HCEC 1CT (cell line): Measurements from ENCODE around the gene PRKAR1A.
"Not testable (repeated sequence)": the region's sequence is repeated elsewhere in the genome, so short reads cannot be mapped to it uniquely, and the experiment has no call there.

Experiments
- DNase-seq: peaks from one replicate; pipeline ENCODE4 v3.0.0-alpha.2; 2017

Gene PRKAR1A

DNA sequence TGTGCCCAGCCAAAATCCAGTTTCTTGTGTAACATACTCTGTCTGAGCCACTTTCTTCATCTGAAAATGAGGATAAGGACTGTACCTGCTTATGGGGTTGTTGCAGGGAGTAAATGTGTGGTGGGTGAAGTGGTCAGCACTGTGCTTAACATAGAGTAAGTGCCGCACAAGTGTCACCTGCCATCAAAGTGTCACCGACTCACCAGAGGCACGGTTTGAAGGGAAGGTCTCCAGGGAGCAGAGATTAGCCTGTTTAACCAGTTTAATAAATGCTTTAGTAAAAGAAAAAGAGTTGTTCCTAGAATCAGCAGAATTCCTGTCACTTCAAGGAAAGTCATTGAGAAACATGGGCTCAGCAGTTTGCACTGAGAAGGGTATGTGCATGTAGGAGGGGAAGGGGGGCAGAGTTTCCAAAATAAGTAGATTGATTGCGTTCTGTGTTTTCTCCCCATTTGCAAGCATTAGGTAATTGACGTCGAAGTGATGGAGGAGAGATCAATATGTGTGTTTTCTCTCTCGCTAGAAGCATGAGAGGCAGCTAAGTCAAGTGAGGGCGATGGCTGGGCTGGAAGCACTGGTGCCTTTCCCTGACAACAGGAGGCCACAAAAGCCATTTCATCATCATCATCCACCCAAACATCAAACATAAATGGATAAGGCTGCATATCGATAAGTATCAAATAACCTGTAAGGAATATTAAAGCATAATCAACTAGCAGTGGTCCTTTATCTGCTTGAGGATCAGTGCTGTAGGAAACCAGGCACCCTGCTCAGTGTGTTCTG is 69.8 kb downstream of the PRKAR1A start:
- DNase-seq, result no peak

DNA sequence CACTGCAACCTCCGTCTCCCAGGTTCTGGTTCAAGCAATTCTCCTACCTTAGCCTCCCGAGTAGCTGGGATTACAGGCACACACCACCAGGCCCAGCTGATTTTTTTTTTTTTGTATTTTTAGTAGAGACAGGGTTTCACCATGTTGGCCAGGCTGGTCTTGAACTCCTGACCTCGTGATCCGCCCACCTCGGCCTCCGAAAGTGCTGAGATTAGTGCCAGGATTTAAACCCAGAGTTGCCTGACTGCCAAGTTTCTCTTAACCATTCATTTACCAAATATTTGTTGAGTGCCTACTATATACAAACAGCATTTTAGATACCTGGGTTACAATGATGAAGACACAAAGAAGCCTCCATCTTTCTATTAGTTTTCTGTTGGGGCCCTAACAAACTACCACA is 70.6 kb downstream of the PRKAR1A start:
- DNase-seq, result not testable (repeated sequence)

DNA sequence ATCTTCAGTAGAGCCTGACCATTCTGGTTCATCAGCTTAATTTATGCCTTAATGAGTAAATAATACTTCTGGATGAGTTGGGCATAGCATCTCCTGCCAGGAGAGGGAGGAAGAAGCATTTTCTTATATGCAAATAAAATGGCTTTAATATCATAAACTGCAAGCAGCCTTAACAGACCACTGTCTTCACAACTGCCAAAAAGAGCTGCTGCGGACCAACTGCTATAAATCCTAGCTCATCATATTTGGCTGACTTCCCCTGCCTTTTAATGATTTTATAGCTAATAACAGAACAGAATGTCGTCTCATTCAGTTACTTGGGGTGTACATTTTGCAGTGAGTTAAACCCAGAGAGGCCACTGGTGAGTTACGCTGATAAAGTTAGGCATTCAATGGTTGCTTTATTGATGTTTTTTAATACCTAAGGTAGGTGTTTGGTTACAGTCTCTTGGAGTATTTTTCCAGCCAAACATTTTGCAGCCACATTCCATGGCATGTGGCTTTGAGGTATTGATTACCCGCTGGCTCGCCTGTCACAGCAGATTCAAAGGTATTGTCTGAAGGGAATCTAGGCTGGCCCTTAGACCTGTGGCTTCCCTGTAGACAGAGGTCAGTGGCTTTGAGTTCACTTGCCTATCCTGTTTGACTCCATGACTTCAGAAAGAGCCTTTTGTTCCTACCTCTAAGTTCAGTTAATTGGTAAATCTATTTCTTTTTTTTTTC is 72.5 kb downstream of the PRKAR1A start:
- DNase-seq, result no peak

DNA sequence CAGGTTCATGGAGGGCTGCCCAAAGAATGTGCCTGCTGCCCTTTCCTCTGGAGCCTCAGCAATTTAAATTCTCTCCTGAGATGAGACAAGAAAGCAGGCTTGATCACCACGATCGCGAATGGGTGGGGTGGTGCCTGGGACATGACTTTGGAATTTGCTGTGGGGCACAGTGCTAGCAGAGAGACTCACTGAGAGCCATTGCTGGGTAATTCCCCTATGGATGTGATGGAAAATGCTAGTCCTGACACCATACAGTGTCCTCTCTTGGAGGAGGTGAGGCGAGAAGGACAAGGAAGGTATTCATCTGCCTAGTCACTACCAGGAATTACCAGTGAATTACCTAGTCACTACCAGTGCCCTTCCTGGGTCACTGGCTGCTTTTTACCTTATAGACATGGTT is 73.4 kb downstream of the PRKAR1A start:
- no peak for DNase-seq

DNA sequence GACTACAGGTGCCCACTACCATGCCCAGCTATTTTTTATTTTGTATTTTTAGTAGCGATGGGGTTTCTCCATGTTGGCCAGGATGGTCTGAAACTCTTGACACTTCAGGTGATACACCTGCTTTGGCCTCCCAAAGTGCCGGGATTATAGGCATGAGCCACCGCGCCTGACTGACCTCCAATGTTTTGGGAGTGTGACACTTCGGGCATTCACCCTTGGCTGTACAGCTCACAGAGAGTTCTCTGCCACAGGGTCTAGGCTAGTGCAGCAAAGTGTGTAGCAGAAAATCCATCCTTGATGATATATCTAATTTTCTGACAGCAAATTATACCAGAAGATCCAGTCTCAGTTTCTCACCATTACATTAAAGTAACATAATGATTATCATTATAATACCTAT is 74.8 kb downstream of the PRKAR1A start:
- DNase-seq, result no peak

DNA sequence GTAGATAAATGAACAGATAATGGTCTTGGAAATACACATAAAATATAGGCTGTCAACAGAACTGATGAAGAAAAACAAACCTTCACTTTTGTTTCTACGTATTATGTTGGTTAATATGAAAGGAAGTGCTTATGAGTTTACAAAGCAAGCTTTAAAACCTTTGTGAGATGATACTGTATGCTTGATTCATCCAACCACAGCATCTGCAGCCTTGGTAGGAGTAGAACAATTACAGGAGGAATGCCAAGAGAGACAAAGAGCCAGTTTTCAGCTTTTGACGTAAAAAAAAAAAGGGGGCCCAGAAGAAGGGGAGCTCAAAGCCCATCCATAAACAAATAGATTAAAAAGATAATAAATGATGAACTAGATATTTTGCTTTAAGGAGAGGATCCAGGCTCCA is 75.6 kb downstream of the PRKAR1A start:
- no peak for DNase-seq

DNA sequence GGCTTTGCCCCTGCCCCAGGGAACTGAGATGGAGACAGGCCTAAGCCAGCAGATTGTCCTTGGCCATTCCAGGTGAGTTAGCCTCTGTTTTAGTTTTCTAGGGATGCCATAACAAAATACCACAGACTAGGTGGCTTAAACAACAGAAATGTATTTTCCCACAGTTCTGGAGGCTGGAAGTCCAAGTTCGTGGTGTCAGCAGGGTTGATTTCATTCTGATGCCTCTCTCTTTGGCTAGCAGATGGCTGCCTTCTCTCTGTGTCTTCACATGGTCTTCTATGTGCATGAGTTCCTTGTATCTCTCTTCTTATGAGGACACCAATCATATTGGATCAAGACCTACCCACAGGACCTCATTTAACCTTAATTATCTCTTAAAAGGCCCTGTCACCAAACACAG is 76.1 kb downstream of the PRKAR1A start:
- no peak for DNase-seq

DNA sequence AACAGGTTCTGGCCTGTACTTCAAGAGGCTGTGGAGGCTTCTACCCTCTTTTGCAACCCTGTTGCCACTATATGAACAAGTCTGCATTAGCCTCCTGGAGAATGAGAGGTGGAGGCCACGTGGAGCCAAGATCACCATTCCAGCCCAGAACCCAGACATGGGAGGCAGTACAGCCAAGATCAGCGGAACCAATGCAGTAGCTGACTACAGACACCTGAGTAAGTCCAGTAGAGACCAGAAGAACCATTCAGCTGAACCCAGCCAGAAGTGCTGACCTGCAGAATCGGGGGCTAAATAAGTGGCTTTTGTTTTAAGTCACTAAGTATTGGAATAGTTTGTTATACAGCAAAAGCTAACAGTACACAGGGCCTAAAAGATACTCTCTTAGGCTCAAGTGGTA is 76.9 kb downstream of the PRKAR1A start:
- no peak for DNase-seq

DNA sequence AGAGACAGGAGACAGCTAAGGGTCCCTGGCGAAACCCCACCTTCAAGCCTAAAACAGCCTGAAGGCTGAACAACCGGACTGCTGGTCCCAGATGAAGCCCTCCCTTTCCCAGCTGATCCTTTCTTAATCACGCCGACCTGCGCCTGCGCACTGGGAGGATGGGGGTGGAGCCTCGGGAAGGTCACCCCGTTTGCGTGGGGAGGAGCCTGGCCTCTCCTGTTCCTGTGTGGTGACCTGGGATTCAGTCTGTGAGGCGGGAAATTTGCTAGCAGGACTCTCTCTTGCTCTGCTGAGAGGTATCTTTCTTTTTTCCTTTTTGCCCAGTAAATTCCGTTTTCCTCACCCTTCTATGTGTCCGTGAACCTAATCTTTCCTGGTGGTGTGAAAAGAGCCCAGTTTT is 79.4 kb downstream of the PRKAR1A start:
- DNase-seq, result no peak

DNA sequence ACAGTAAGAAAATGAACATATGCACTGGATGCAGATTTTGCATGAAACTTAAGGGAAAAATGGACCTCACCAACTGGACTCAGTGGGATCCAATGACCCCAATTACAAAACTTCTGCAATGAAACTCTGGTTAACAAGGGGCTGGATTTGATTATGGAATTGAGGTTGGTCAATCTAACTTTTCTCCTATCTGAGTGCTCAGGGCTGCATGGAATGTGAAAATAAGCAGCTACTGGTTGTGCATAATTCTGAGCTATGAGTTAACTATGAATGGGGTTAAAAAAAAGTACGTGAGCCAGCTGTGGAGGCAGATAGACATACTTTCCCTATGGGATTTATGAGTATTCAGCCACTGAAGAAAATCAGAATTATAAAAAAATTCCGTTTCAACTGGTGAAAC is 79.8 kb downstream of the PRKAR1A start:
- DNase-seq, result no peak

DNA sequence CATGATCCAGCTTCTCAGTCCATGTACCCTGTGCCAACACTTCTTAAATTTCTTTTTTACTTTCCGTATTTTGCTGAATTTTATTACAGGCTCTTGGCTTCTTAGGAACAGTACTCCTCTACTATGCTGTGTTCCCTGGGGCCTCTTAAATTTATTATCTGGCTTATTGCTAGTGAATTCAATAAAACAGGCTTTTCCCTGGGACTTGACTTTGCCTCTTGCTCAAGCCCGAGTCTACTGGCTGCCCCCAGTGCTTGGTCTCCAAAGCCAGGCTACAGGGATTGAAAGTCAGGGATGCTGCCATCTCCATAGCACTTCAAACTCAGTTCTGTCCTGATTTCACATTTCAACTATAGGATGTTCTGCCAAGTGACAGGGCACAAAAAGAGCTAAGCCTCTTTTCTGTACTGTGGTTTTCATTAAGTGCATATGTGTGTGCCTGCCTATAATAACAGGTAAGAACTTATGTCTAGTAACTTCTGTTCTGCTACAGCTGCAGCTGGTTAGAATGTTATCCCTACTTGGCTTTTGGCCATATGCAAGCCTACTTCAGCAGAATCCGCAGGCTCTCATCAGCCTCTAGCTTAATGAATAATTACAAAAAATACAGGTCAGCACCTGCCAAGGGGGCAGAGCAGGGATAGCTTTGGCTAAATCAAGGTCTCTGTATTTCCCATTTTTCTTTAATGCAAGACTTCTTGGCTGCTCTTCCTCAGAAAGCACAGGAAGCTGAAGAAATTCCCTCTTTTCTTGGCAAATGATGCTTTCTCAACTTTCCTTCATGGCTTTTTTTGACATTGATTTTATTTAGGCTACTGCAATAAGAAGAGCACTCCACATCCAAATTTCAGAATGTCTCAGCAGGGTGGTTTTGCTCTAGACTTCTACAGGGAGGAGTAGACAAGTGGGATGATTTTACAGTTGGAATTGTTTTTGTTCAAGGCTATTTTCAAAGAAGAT is 80.7 kb downstream of the PRKAR1A start:
- DNase-seq, result no peak

DNA sequence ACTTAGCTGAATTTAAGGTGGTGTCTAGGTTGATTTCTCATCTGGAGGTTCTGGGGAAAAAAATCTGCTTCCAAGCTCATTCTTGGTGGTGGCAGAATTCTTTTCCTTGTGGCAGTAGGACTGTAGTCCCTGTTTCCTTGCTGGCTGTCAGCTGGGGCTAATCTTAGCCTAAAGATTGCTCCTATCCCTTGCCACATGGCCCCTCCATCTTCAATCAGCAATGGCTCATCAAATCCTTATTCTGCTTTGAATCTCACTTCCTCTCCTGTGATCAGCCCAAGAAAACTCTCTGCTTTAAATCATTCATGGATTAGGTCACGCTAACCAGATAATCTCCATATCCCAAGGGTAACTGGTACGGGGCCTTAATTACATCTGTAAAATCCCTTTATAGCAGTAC is 82.3 kb downstream of the PRKAR1A start:
- DNase-seq, result no peak

DNA sequence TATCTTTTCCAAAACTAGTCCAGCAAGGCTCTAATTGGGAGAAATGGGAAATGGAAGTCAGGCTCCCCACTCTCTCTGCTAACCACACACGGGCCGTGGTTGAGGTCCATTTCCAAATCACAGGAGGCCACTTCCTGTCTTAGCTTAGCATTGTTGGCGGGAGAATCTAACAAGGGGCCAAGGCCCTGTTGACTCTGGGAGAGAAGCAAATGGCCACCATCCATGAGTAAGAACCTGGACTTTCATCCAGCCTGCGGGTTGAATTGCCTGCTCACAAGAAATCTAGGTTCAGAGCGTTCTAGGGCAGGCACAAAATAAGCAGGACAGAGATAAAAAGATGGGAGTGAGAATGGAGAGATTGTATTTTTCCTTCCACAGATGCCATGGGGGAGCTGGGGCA is 83.3 kb downstream of the PRKAR1A start:
- DNase-seq, result no peak

DNA sequence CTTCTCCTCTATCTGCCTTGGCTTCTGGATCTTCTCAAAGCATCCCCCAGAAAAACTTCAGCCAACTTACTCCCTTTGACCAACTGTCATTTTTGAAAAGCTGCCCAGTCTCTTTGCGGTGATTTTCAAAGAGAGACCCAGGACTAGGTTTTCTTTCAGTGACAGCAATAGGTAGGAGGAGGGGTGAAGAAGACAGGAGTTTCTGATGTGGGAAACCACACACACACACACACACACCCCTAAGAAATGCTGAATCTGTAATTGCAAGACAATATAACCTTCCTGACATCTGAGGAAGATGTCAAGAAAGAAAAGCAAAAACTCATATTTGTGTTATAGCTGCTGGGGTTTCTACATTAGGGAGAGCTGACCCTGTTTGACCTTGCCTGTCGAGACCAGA is 83.8 kb downstream of the PRKAR1A start:
- no peak for DNase-seq

DNA sequence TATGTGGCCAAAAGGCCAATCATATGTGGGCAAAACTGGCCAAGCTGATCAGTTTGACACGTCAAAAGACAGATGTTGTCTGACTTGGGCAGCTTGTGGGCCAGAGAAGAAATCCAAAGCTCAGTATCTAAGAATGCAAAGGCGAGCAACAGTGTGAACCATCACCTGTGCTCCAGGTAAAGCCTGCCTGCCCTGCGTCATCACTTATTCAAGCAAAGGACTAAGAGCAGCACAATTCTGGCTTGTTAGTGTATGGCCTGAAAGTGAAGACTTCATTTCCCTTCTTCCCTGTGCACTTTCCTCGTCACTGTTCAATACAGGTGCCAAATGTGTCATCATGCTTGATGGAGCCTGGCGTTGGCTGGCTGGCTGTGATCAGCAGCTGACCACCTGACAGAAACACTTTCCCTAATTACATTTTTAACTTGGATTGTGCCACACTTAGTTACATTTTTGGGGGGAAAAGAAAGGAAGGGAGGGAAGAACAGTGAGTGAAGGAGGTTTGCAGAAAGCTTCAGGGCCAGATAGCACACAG is 84.2 kb downstream of the PRKAR1A start:
- DNase-seq, result no peak

DNA sequence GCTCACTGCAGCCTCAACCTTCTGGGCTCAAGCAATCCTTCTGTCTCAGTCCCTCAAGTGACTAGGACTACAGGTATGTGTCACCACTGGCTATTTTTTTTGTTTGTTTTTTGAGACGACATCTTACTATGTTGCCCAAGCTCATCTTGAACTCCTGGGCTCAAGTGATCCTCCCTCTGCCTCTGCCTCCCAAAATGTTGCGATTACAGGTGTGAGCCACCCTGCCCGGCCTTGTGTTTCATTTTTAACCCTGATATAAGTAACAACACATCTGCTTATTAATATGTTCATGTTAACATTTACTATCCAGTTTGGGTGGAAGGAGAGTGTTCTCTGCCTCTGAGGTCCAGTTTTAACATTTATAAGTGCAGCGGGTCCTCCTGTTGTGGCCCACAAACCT is 85.8 kb downstream of the PRKAR1A start:
- no peak for DNase-seq

DNA sequence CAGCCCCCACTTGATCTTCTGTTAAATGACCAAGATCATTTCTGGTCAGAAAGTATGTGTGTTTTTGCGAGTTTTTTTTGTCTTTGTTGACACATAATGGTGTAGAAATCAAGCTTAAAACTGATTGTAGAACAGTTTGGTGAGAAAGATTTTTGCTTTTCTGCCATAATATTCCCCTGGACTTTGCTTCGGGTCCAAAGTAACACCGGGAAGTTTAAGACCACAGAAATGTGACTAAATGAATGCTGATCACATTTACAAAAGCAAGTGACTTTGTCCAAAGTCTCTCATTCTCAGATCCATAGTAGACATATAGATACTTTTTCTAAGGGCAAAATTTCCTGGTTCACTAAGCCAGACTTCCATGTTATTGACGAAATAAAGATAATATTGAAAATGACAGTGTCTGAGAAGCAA is 86.3 kb downstream of the PRKAR1A start:
- no peak for DNase-seq

DNA sequence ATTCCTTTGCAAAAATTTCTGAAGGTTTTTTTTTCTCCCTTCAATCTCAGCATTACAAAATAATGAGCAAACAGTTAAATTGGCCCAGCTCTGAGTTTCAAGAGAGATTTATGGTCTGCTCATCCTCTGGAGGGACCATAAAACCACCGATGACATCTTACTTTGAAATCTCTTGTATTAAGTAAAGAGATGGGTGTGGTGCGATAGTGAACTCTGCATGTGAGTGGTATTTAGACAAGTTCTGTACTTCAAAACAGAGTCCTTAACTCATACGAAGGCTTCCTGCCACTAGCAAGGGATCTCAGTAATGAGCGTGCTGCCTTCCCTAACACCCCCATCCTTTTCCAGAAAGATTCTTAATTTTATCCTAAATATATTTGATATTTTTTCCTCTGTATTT is 86.9 kb downstream of the PRKAR1A start:
- no peak for DNase-seq

DNA sequence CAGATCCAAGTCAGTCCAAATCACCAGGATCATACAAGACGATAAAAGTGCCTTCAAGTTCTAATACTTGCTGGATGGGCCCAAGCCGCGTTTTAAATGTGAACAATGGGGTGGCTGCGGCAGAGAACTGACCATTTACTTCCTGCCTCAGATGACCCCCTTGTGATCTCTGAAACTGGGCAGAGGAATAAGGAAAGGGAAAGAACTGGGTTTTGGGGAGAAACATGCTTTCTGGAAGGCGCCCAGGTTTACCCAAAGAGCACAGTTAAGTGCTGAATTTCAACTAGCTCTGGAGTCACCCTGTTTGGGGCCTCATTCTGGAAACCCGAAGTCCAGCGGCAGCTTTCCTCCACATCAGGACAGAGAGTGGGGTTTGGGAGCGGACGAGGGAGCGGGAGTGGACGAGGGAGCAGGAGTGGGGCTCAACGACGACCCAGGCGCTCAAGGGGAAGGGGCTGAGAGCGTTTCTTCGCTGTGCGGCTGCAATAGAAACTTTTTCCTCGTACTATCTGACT is 87.4 kb downstream of the PRKAR1A start:
- no peak for DNase-seq

DNA sequence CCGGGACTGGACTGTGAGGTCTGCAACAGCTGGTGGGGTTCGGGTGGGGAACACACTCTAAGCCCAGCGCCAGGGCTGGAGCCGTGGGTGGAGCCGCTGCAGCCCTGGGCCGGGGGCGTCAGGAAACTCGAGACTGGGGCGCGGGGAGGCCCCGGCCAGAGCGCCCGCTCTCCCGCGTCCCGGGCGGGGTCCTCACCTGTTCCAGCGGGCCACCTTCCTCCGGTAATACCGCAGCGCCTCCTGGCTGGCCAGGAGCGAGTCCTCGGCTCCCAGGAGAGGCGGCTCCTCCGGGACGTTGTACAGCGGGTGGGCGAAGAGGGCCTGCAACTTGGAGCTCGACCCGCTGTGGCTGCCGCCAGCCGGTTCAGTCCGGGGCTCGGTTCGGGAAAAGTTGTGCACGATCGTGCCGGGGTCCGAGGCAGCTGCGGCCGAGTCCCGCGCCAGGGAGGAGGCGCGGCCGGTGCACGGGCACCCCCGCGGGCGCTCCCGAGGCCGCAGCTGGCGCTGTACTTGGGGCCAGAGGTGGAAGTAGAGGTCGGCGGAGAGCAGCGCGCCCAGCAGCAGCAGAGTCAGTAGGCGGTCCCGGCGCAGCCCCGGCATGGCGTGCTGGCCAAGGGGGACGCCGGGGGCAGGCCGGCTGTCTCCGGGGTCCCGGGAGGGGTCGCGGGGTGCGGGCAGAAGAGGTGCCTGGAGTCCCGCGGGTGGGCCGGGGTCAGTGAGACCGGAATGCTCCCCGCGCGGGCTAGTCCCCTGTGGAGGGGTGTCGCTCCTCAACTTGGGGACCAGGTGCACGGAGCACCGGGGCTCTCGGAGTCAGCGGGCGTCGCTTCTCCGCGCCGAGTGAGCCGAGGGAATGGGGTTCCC is 88.1 kb downstream of the PRKAR1A start:
- DNase-seq, result no peak
